Globus pallidus (tissue), 1 donor: ENCODE data around the gene GTPBP1.
A peak's percentile ranks its signal among the peaks of the same experiment; 100 is the strongest.

ENCODE experiments used
- DNase-seq: peaks from one replicate; pipeline ENCODE4 v3.0.0-alpha.2; 2015; ENCODE audit warnings: low spot score

The GTPBP1 gene

DNA sequence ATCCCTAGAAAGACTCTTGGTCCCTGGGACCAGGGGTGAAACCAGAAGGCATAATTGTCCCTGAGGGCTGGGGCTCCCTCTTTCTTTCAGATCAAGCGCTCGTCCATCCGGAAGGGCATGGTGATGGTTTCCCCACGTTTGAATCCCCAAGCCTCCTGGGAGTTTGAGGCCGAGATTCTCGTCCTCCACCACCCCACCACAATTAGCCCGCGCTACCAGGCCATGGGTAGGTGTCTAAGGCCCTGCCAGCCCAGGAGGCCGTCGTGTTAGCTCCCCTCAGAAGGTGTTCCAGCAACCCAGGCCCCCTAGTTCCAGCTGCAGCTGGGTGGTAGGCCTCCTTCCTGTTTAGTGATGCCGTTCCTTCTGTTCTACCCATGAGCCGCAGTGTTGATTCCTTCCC lies 21.4 kb downstream of the GTPBP1 start:
- DNase-seq = no peak

DNA sequence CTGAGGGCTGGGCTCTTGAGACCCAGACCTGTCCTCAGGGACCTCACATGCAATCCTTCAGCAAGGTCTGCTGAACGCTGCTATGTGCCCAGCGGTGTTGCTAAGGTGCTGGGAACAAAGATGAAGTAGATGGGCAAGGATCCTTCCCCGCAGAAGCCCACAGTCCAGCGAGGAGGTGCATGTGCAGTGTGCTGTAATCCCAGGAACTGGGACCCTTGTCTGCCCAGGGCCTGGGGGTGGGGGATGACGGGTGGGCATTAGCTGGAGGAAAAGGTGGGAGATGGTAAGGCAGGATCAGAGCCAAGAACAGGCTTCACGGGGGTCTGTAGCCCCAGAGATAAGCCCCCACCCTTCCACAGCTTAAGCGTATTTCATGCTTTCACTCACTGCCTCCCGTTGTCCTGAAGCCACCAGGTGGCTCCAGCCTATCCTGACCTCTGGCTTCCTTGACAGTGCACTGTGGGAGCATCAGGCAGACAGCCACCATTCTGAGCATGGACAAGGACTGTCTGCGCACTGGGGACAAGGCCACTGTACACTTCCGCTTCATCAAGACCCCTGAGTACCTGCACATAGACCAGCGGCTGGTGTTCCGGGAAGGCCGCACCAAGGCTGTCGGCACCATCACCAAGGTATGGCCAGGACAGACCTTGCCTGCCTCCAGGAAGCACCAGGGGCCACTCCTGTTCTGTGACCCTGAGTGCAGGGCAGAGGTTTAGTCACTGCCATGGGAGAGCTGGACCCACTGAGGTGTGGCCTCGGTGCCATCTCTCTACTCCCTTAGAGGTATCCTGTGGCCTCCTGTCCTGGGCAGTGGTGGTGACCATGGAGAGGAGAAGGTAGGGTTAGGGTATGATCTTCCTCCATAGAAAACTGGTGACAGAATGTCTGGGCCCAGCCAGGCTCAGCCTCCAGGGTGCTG lies 22.0 kb downstream of the GTPBP1 start:
- DNase-seq = no peak

- DNase-seq = no peak
Observed at GRCh38 chr22:38728871-38729796, 23.4 kb downstream of the GTPBP1 start.

DNA sequence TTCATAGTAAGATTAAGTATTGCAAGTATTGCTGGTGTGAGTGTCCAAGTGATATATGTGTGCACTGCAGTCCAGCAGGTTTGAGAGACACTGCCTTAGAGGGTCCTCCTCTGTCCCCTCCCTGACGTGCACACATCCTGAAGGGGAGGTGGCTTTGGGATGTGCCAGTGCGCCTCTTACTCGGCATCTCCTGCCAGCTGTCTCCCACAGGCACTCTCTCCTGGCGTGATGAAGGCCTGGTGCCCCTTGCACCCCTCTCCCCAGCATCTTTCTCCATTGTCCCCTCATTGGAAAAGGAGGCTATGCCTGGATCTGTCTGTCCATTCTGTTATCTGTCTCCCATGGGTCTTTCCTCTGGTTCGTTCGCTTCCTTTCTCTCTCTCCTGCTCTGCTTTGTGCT lies 24.2 kb downstream of the GTPBP1 start:
- DNase-seq = no peak

GRCh38 chr22:38730411-38730871 lies 24.7 kb downstream of the GTPBP1 start:
- no peak for DNase-seq

DNA sequence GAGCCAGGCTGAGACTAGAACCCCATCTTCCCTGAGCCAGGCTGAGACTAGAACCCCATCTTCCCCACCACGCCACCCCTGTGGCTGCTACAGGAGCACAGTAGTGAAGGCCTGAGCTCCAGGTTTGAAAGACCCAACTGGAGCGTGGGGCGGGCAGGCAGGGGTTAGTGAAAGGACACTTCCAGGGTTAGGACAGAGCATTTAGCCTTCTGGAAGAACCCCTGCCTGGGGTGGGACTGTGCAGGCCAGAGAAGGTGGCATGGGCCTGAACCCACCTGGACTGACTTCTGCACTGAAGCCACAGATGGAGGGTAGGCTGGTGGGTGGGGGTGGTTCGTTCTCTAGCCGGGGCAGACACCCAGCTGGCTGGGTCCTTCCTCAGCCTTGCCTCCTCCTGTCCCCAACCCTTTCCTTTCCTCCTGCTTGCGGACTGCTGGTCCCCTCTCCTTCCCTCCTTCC lies 26.0 kb downstream of the GTPBP1 start:
- no peak for DNase-seq

- no peak for DNase-seq
Observed at GRCh38 chr22:38732251-38732815, 26.6 kb downstream of the GTPBP1 start.

DNA sequence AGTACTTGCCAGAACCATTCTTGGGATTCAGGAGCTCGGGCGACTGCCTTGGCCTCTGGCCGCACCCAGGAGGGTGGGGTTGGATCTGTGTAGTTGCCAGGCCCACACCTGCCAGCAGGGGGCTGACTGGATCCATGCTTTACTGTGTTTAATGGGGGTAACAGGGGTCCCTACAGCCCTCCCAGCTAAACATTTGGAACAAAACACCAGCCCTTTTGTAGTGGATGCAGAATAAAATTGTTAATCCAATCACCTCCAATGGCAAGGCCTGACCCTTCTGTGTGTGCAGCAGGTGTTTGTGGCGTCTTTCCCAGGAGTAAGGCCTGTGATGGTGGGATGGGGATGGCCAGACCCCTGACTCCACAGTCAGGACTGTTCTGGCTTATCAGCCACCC lies 27.6 kb downstream of the GTPBP1 start:
- DNase-seq = peak; percentile 73

- peak; percentile 98 for DNase-seq
Observed at GRCh38 chr22:38733724-38734381, 28.1 kb downstream of the GTPBP1 start.

DNA sequence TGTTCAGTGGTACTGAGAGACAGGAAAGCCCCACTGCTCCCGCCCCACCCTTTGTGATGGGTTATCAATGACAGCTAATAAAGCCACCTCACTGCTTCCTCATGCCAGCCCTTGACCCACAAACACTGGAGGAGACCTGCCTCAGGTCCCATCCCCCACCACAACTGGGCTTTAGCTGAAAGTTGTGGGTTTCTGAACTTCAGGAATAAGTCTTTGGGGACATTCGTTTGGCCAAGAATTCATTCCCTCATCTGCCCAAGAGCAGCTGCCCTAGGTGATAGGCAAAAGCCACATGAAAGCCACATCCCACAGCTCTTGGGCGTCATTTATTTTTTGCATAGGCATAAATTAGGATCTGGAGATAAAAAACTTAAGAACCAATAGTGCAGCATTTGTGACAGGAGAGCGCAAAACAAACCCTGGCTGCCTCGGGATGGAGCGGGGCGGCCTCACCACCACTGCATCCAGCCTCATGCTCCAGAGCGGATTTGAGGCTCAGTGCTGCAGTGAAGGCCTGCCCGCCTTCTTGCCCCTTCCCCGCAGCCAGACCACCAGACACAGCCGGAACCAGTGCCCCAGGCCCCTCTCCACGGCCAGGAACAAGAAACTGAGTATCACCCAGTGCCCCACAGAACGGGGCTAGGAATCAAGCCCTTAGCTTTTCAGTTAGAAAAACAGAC lies 28.8 kb downstream of the GTPBP1 start:
- DNase-seq = no peak

DNA sequence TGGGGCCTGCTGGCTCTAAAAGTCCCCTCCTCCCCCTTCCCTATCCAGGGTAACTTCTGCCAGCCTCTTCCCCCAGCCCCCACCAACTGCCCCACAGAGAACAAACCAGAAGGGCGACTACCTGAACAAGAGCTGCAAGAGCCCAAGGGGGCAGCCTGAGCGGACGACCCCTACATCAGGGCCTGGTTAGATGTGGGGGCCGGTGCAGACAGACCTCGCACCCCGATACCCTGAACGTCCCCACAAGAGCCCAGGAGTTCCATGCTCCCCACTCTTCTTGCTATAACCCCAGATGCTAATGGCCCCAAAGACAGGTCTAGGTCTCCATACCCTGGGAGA lies 29.4 kb downstream of the GTPBP1 start:
- no peak for DNase-seq

- DNase-seq = no peak
Observed at GRCh38 chr22:38735465-38736256, 29.9 kb downstream of the GTPBP1 start.

GRCh38 chr22:38736257-38736570 lies 30.5 kb downstream of the GTPBP1 start:
- DNase-seq = no peak

- no peak for DNase-seq
Observed at GRCh38 chr22:38737302-38738060, 31.7 kb downstream of the GTPBP1 start.

DNA sequence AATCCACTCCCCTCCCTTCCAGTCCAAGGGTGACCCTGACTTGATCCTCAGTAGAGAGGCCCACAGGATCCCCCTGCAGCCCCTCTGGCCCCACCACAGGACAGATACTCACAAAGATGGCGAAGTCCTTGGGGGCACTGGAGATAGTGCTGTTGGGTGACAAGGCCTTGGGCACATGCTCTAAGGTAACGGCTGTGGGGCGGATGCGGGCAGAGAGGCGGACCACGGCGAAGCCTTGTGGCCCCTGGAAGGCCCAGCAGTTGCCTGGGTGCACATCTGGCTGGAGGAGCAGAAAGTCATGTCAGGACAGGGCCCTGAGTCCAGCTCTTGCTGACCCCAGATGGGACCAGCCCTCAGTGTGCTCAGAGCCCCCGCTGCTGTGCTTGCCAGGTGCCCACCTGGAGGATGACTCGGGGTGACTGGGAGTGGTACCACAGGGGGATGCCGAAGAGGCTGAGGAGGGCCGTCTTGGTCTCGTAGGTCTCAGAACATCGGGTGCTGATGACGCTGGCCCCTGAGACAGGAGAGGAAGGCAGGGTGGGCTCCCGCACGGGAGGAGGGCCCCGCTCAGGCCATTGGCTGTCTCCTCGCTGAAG lies 32.8 kb downstream of the GTPBP1 start:
- no peak for DNase-seq

- no peak for DNase-seq
Observed at GRCh38 chr22:38739300-38740055, 33.7 kb downstream of the GTPBP1 start.

DNA sequence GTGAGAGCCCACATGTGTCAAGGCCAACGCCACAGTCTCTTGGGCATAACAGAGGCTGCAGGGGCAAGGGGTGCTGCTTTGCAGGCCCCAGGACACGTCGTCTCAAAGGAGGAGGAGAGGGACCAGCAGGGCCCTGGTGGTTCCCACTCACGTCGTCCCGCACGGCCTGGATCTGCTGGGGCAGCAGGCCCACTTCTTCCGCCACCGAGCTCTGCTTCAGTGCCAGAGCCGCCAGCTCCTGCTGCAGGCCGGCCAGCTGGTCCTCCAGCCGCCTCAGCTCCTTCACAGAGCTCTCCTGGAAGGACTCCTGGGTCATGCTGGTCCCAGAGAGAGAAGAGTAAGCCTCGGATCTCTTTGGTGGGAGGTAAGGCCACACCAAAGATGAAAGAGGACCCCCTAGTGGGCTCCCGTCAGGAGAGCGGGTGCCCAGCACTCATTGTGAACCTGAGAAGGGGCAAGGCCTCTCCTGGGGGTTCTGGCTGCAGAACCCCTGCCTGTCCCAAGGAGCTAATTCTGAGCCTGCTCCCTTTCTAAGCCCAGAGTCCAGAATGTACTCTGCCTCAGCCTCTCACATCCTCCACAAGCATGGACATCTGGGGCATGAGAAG lies 34.5 kb downstream of the GTPBP1 start:
- DNase-seq = no peak

DNA sequence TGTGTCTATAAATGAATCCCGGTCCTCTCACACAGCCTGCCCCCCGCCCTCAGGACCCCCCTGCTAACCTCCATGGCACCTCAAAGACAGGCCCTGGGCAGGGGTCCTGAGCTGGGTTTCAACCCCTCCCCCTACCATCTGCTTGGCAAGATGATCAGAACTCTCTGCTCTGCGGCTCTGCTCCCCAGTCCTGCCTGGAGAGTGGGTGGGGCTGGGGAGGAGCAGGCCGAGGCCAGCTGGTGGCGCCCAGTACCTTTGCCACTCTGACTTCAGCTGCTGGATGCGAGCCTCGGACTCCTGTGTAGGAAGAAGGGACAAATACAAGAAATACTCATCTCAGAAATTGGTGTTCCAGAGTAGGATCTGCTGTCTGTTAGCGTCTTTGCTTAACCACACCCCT lies 35.0 kb downstream of the GTPBP1 start:
- no peak for DNase-seq
